C4-2B (cell line): ENCODE data around the gene PRND.

Source experiments
- CTCF ChIP-seq: fragments of 450-650 bp; conservative IDR thresholded peaks from 2 replicates; pipeline ENCODE4 v1.5.1; 2017; ENCODE audit warnings: mild to moderate bottlenecking
- ZFX ChIP-seq: fragments of 450-650 bp; IDR thresholded peaks from 2 replicates; pipeline ENCODE4 v1.6.1; 2017

GRCh38 chr20:4721719-4722118 is at the start of gene PRND:
- TF ChIP-seq CTCF (no peak), ZFX (no peak)
